ENCODE results near the gene KRTAP1-3. TPM values are rescaled to one million over a fixed set of nuclear protein-coding genes. Genes with fewer than 3 reads are reported as not detected.

KRTAP1-3 gene
- total and polyA plus RNA-seq, 8 donors: not detected

- Histone ChIP-seq H3K27ac (no peak overlapping the region), H3K4me3 (no peak overlapping the region), H3K27me3 (no peaks in the 10 kb centered on the region), H3K4me1 (no peaks in the 10 kb centered on the region), H3K36me3 (no peaks in the 10 kb centered on the region), H3K9me3 (no peaks in the 10 kb centered on the region)
- ATAC-seq (peak in 1 of 4 donors; percentile 46), DNase-seq (no peak), FAIRE-seq (no peak)
- 14 to 18% methylated on average over 4 of the region's 4 CpGs for WGBS, 2 donors
- intact Hi-C loops (cut with DNase I): no loop called here
- no peak for TF ChIP-seq CTCF (IDR thresholded peaks at IDR 0.05)
These were observed 25.3 kb downstream of the KRTAP1-3 start for GRCh38 chr17:41009301-41009760.

- intact Hi-C loops (cut with DNase I): no loop called here
- H3K27ac ChIP-seq: no peak within 1 kb of the TSS
- no peak for FAIRE-seq
- no peaks in the 10 kb centered on the region for H3K27me3 ChIP-seq
- H3K4me3 ChIP-seq: no peak within 1 kb of the TSS
- H3K36me3 ChIP-seq: no peaks in the 10 kb centered on the region
- ATAC-seq: no peak
- no peaks in the 10 kb centered on the region for H3K4me1 ChIP-seq
- no peak for TF ChIP-seq CTCF (IDR thresholded peaks at IDR 0.05)
- WGBS, 2 donors: 66 to 67% methylated on average over 8 of the region's 8 CpGs
- DNase-seq: peak in 1 of 6 donors; percentile 27
- no peaks in the 10 kb centered on the region for H3K9me3 ChIP-seq
These were observed 25.9 kb downstream of the KRTAP1-3 start, which contains the start of gene KRTAP3-1 for GRCh38 chr17:41008811-41009210. KRTAP3-1 (minus strand) TSS chr17:41009128; CDS start chr17:41009074, 54 bp downstream.

- intact Hi-C loops (cut with DNase I): no loop called here
- no peak overlapping the region for H3K27ac ChIP-seq
- no peaks in the 10 kb centered on the region for H3K36me3 ChIP-seq
- no peak for TF ChIP-seq CTCF (IDR thresholded peaks at IDR 0.05)
- H3K27me3 ChIP-seq: no peaks in the 10 kb centered on the region
- FAIRE-seq: no peak
- no peak for ATAC-seq
- H3K4me3 ChIP-seq: no peak overlapping the region
- H3K9me3 ChIP-seq: no peaks in the 10 kb centered on the region
- 81 to 88% methylated on average over 3 of the region's 3 CpGs for WGBS, 2 donors
- H3K4me1 ChIP-seq: no peaks in the 10 kb centered on the region
- no peak for DNase-seq
These were observed 30.3 kb downstream of the KRTAP1-3 start for GRCh38 chr17:41004397-41004796.

- Histone ChIP-seq H3K4me1 (no peaks in the 10 kb centered on the region), H3K27ac (no peak overlapping the region), H3K9me3 (no peaks in the 10 kb centered on the region), H3K27me3 (no peaks in the 10 kb centered on the region), H3K4me3 (no peak overlapping the region), H3K36me3 (no peaks in the 10 kb centered on the region)
- intact Hi-C loops (cut with DNase I): no loop called here
- no peak for FAIRE-seq
- WGBS, 2 donors: 43 to 48% methylated on average over 4 of the region's 4 CpGs
- no peak for ATAC-seq
- DNase-seq: no peak
- TF ChIP-seq CTCF (IDR thresholded peaks at IDR 0.05): no peak
These were observed 30.7 kb downstream of the KRTAP1-3 start for GRCh38 chr17:41003926-41004325.

GRCh38 chr17:41002814-41003213, 31.9 kb downstream of the KRTAP1-3 start:
- no peak for TF ChIP-seq CTCF (IDR thresholded peaks at IDR 0.05)
- Histone ChIP-seq H3K4me1 (no peaks in the 10 kb centered on the region), H3K9me3 (no peaks in the 10 kb centered on the region), H3K4me3 (no peak overlapping the region), H3K27ac (no peak overlapping the region), H3K27me3 (no peaks in the 10 kb centered on the region), H3K36me3 (no peaks in the 10 kb centered on the region)
- DNase-seq: no peak
- no peak for FAIRE-seq
- intact Hi-C loops (cut with DNase I): no loop called here
- 35 to 40% methylated on average over 5 of the region's 5 CpGs for WGBS, 2 donors
- no peak for ATAC-seq

Data from pancreas (tissue), 10 donors.